A673 (cell line): ENCODE results near the gene AGAP1. TPM values are rescaled to one million over a fixed set of nuclear protein-coding genes. Genes with fewer than 3 reads are reported as not detected.

Experiments
- BruUV-seq: library from RNA; stranded (reverse); fragments of 400-500 nt; replicated peaks from 2 replicates; lab custom pipeline; 2021; lab: Mats Ljungman, UMichigan
- CTCF ChIA-PET: fragments of 300-600 bp; sonication (Branson Sonifier 250); formaldehyde crosslinking; loops from one replicate; lab custom pipeline; 2022; ENCODE audit warnings: antibody characterized with exemption; lab: Charles Lee
- POLR2A ChIA-PET: fragments of 300-600 bp; sonication (Branson Sonifier 250); formaldehyde crosslinking; loops from one replicate; lab custom pipeline; 2022; ENCODE audit warnings: antibody characterized with exemption; ENCODE audit not compliant: low non-redundant PET; lab: Charles Lee
- DNase-seq: peaks from one replicate; pipeline ENCODE4 v3.0.0-alpha.2; 2015; ENCODE audit warnings: low spot score
- H3K27ac ChIP-seq: fragments of 200-600 bp; sonication (generic); 2 replicates; pipeline ENCODE4 v1.5.1; 2016; ENCODE audit warnings: mixed run types, low read depth, mild to moderate bottlenecking, mixed read lengths, antibody characterized with exemption, low read length; ENCODE audit not compliant: poor library complexity, severe bottlenecking
- H3K27me3 ChIP-seq: fragments of 200-600 bp; sonication (generic); replicated peaks from 2 replicates; pipeline ENCODE4 v1.6.1; 2017; ENCODE audit warnings: mixed run types, low read depth, mild to moderate bottlenecking, mixed read lengths, antibody characterized with exemption, low read length; ENCODE audit not compliant: insufficient read depth, poor library complexity
- H3K36me3 ChIP-seq: fragments of 200-600 bp; sonication (generic); 2 replicates; pipeline ENCODE4 v1.6.1; 2016; ENCODE audit warnings: mixed run types, mild to moderate bottlenecking, mixed read lengths, antibody characterized with exemption, low read length; ENCODE audit not compliant: insufficient read depth, poor library complexity, severe bottlenecking
- H3K4me1 ChIP-seq: fragments of 200-600 bp; sonication (generic); 2 replicates; pipeline ENCODE4 v1.6.1; 2017; ENCODE audit warnings: mixed run types, mild to moderate bottlenecking, mixed read lengths, antibody characterized with exemption, low read length; ENCODE audit not compliant: insufficient read depth, poor library complexity, severe bottlenecking
- H3K4me3 ChIP-seq: fragments of 200-600 bp; sonication (generic); 2 replicates; pipeline ENCODE4 v1.5.1; 2016; ENCODE audit warnings: low read depth, mixed run types, mild to moderate bottlenecking, mixed read lengths, low read length; ENCODE audit not compliant: poor library complexity, severe bottlenecking
- H3K9me3 ChIP-seq: fragments of 200-600 bp; sonication (generic); 2 replicates; pipeline ENCODE4 v1.6.1; 2016; ENCODE audit warnings: mixed run types, low read depth, mild to moderate bottlenecking, mixed read lengths, antibody characterized with exemption, low read length; ENCODE audit not compliant: poor library complexity, severe bottlenecking
- CTCF ChIP-seq: fragments of 300-800, 200-600 bp; sonication (generic); conservative IDR thresholded peaks from 2 replicates; pipeline ENCODE4 v1.5.1; 2017; ENCODE audit warnings: low read depth, mild to moderate bottlenecking, antibody characterized with exemption, low read length, moderate library complexity, mixed read lengths
- EZH2 ChIP-seq: fragments of 200-600 bp; sonication (generic); IDR thresholded peaks from 2 replicates; pipeline ENCODE4 v1.6.1; 2017; ENCODE audit warnings: borderline replicate concordance, low read depth, mild to moderate bottlenecking, mixed read lengths, antibody characterized with exemption, low read length; ENCODE audit not compliant: poor library complexity, severe bottlenecking
- intact Hi-C: fragments of 100-400 bp; cut with micrococcal nuclease; formaldehyde crosslinking; loops from one replicate; pipeline ENCODE4 v1.10.0; 2022; ENCODE audit not compliant: unreplicated experiment
- total RNA-seq: library from RNA; stranded (reverse); gene quantifications from 2 replicates; pipeline ENCODE4 v1.2.3, GENCODE V29; 2021

The AGAP1 gene
- total RNA-seq, 1 experiment from 2014 or later, result 25.3 TPM

- no peak for DNase-seq
- H3K4me1 ChIP-seq, result no peaks in the 10 kb centered on the region
- no peaks in the 10 kb centered on the region for H3K36me3 ChIP-seq
- no peak overlapping the region for H3K4me3 ChIP-seq
- intact Hi-C loops, result no loop called here
- no peaks in the 10 kb centered on the region for H3K27me3 ChIP-seq
- H3K9me3 ChIP-seq, result no peaks in the 10 kb centered on the region
- ChIA-PET POLR2A (no interaction called here), CTCF (no interaction called here)
- no peak overlapping the region for H3K27ac ChIP-seq
- TF ChIP-seq EZH2 (no peak), CTCF (no peak)
- no TSS peak for BruUV-seq
Measured at GRCh38 chr2:235630718-235631296, 137.0 kb downstream of the AGAP1 start.

GRCh38 chr2:235634435-235635158, 140.8 kb downstream of the AGAP1 start:
- ChIA-PET CTCF (interaction anchor here (0.5 kb wide), 1 partner anchor 1027 kb away, joined by 3 read pairs; no protein-coding TSS in a partner anchor), POLR2A (no interaction called here)
- BruUV-seq, result no TSS peak
- no peaks in the 10 kb centered on the region for H3K36me3 ChIP-seq
- no peak for DNase-seq
- no peak overlapping the region for H3K4me3 ChIP-seq
- H3K27me3 ChIP-seq, result no peaks in the 10 kb centered on the region
- peaks cover 2% of the 10 kb centered on the region for H3K4me1 ChIP-seq
- no peak for TF ChIP-seq EZH2
- TF ChIP-seq CTCF, result no peak
- H3K27ac ChIP-seq, result no peak overlapping the region
- intact Hi-C loops, result no loop called here
- no peaks in the 10 kb centered on the region for H3K9me3 ChIP-seq

GRCh38 chr2:235636546-235636945, 142.7 kb downstream of the AGAP1 start:
- Histone ChIP-seq H3K27me3 (no peaks in the 10 kb centered on the region), H3K4me3 (no peak overlapping the region), H3K9me3 (no peaks in the 10 kb centered on the region), H3K4me1 (peaks cover 16% of the 10 kb centered on the region), H3K36me3 (no peaks in the 10 kb centered on the region), H3K27ac (no peak overlapping the region)
- BruUV-seq, result no TSS peak
- no peak for TF ChIP-seq CTCF
- TF ChIP-seq EZH2, result no peak
- DNase-seq, result no peak
- intact Hi-C loops, result no loop called here
- CTCF ChIA-PET, result no interaction called here
- POLR2A ChIA-PET, result no interaction called here
